Testis (tissue), 2 donors: ENCODE results near the gene MAD2L1BP.

ENCODE experiments used
- CTCF ChIP-seq, 3 experiments: fragments of 450-650 bp in 2 of 3; fragments of 200-600 bp in 1 of 3; sonication (generic) in 1 of 3; IDR thresholded peaks; one replicate each; pipeline ENCODE4 v1.5.1; 2016 to 2019; ENCODE audit warnings: antibody characterized with exemption in 3 of 3, mild to moderate bottlenecking in 2 of 3, moderate library complexity in 1 of 3
- POLR2A ChIP-seq: fragments of 450-650 bp; IDR thresholded peaks from one replicate; pipeline ENCODE4 v1.6.1; 2017; ENCODE audit warnings: antibody characterized with exemption, mild to moderate bottlenecking, moderate library complexity

GRCh38 chr6:43627008-43627825, 8.4 kb upstream of the MAD2L1BP start:
- TF ChIP-seq CTCF (IDR thresholded peaks at IDR 0.05) (no peak), POLR2A (no peak)
